ENCODE measurements around the gene TMPRSS6.

Gene TMPRSS6

DNA sequence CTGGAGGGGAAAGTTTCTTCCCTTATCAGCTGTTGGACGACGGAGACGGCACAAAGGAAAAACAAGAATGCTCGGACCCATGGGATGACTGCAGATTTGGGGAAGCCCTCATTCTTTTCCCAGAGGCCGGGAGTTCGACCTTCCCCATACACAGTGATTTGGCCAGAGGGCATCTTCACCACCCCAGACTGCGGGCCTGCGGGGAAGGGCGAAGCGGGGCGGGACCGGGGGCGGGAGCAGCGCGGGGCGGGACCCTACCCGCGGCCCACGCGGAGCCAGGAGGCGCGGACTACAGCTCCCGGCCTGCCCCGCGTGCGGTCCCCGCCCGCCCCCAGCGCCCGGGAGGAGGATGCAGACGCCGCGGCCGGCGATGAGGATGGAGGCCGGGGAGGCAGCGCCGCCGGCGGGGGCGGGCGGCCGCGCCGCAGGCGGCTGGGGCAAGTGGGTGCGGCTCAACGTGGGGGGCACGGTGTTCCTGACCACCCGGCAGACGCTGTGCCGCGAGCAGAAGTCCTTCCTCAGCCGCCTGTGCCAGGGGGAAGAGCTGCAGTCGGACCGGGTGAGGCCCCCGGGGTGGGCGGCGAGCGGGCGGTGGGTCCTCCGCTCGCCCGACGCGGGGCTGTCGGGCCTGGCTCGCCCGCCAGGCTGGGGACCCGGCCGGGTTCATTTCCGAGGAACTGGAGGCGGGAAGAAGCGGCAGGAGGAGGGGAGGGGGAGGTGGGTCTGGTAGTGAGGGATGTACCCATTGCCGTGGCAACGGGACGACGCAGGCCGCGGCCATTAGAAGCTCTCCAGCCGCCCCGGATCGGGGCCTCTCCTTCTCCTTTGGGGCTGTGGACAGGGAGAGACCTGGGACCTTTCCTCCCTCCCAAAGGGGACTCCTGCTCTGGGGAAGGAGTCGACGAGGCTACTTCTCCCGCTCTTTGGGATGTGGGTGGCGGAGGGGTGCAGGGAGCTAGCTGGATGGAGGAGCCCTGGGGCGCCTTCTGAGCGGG lies 57.8 kb downstream of the TMPRSS6 start, which contains the start of gene KCTD17:
Gene KCTD17 (plus strand): TSS at position 352 of the 995 bp plus-strand sequence. CDS start 19 bp downstream, at position 371.
- DNase-seq (ENCODE audit: low read depth) = peak; percentile 54

DNA sequence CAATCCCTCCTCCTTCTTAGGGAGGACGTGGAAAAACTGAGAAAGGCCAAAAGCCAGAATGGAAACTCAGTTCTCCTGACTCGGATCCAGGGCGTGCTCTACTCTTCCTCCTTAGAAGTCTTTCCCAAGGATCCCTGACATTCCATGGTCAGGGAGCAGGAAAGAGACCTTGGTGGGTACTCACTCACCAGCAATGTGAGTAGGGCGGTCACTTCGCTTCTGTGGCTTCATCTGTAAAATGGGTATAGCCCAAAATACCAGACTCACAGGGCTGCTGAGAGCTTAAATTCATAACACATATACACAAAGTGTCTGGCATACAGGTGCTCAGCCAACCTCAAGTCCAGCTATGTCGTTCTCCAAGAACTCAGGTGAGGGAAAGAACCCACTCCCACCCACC lies 58.6 kb downstream of the TMPRSS6 start:
- no peak for DNase-seq (ENCODE audit: low read depth)

DNA sequence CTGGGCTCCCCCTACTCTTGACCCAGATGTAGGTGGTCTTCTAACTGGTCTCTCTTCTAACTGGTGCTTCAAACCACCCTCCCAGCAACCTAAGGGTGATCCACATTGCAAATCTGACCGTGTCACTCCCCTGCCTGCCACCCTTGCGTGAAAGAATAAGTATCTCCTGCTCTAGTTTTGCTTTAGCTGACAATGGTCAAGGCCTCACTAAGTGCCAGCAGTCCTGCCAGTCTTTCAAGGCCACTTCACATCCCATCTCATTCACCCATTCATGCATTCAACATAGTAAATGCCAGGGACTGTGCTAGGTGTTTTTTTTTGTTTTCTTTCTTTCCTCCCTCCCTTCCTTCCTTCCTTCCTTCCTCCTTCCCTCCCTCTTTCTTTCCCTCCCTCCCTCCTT lies 60.3 kb downstream of the TMPRSS6 start:
- DNase-seq (ENCODE audit: low read depth) = no peak

DNA sequence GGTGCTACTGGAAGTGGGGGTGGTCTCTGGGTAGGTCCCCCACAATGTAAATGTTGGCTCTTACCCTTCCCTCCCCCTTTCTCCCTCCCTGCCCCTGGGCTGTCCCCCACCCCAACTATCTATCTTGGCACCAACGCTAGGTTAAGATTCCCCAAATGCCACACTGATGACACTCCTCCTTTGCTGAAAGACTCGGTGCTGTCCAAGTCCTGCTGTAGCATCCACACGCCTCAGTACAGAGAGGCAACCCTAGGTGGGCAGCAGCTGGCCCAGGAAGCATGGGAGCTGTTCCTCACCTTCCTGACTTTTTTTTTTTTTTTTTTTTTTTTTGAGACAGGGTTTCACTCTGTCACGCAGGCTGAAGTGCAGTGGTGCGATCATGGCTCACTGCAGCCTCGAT lies 61.4 kb downstream of the TMPRSS6 start:
- no peak for DNase-seq (ENCODE audit: low read depth)

DNA sequence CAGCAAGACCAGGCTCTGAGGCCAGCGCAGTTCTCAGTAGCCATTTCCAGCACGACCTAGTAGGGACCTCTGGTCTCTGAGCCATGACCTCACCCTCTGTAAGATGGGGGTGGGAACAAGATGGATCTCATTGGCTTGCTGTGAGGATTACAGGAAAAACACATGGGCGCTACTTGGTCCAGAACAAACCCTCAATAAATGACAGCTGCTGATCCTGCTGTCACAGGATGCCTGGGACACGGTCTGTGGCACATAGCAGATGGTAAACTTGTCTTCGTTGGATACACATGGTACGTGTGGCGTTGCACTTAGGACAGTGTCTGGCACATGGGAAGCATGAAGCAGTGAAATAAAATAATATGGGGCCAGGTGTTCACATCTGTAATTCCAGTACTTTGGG lies 62.5 kb downstream of the TMPRSS6 start:
- DNase-seq (ENCODE audit: low read depth) = no peak

DNA sequence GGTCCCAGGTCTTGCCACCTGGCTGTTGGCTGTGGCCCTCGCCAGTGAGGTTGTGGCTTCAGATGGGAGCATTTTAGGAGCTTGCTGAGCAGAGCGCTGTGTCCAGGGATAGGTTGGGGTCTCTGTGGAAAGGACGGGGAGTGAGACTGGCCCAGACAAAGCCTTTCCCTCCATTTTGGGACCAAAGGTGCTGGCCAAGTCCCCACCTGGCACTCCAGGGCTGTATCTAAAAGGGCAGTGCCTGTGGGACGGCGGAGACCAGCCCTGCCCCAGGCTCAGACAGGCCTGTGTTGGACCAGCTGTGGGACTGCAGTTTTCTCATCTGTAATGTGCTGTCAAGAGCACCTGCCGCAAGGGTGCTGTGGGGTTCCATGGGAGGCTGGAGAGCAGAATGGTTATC lies 62.9 kb downstream of the TMPRSS6 start:
- no peak for DNase-seq (ENCODE audit: low read depth)

DNA sequence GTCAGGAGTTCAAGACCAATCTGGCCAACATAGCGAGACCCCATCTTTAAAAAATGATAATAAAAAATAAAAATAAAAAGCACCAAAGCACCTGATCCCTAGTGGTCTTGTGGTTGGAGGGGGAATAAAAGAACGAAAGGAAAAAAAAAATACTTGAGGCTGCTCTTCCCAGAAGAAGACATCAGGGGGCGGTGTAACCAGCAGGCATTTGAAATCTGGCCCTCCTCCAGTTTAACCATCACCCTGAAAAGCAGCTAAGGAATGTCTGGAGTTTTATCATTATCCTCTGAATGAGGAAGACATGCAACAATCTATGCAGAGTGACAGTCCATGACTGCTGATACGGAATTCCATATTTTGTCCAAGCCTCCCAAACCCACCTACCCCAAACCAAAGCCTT lies 63.6 kb downstream of the TMPRSS6 start:
- DNase-seq (ENCODE audit: low read depth) = no peak

DNA sequence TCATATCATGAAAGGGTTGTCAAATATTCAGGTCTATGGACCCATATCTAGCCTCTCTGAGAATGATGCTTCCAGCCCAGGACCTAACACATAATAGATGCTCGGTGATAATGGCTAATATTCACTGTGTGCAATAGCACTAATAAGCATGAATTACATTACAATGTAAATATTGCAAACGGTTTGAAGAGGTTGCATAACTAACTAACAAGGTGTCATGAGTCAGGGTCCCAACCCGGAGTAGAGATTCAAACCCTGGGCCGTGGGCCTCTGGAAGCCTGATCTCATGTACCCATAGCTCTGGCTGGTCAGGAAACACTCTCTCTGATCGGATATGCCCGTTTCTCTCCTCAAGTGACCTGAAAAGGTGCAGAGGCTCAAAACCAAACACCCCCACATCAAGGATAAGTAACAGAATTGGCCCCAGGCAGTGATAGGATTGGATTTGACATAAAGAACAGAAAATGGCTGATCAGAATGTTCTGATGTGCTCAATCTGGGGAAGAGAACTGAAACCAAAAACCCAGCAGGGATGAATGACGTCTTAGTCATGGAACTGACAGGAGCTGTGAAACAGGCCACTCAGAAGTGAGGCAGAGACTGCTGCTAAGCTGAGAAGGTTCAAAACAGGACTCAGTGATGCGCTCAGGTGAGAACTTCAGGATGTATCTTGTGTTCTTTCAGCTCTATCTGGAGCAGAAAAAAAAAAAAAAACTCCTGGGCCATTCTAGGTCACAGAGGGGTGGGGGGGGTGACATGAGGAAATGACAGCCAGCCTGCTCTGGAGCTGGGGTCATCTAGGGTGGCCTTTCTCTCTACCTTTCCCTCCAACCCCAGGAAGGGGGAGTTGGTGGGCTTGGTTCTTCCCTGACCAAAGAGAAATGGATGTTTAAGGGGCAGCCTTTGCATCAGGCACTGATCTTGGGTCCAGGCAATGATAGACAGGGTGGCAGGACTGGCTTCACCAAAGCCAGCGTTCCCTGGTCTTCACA lies 64.6 kb downstream of the TMPRSS6 start:
- DNase-seq (ENCODE audit: low read depth) = no peak

- DNase-seq (ENCODE audit: low read depth) = no peak
Observed at GRCh38 chr22:37043828-37044538, 65.5 kb downstream of the TMPRSS6 start.

DNA sequence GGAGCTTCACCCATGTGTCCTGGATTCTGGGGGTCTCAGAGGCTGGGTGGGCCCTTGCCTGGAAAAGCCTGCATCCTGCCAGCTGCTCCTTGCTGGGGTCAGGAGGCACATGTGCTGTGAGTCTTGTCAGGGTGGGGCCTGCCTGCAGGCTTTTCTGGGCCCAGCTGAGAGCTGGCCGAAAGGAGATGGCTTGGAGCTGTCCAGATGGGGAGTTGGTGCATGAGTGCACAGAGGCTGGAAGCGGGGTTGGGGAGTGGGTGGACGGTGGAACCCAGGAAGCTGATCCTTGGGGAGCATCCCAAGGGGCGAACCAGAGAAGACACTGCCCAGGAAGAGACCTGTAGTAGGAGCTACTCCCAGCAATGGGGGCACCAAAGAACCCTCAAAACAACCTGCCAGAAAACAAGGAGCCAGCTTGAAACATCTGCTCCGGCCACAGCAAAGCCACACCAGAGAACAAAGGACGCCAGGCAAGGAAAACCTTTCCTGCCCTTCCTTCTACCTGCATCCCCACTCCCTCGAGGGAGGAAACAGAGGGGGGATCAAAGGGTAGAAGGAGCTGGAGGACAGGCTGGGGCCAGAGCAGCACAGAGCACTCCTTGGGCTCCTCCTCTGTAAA lies 66.2 kb downstream of the TMPRSS6 start:
- no peak for DNase-seq (ENCODE audit: low read depth)

GRCh38 chr22:37039466-37039865 lies 70.0 kb downstream of the TMPRSS6 start:
- DNase-seq (ENCODE audit: low read depth) = no peak

DNA sequence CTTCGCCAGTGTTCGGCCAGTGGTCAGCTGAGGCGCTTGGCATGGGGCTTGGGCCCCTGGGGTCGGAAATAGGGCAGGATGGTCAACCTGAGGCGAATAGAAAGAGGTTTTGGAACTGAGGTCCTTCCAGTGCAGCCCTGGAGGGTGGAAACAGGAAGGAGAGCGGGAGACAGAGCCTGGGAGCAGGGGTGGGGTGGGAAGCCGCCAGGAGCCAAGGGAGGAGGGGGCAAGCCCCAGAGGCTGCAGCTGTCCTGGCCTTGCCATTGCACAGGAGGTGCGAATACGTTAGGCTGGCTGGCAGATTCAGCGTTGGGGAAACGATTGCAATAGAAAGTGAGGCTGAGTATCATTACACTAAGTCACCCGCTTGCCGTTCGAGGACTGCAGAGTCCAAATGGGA lies 71.8 kb downstream of the TMPRSS6 start:
- no peak for DNase-seq (ENCODE audit: low read depth)

GRCh38 chr22:37036655-37037377 lies 72.7 kb downstream of the TMPRSS6 start:
- DNase-seq (ENCODE audit: low read depth) = no peak

GRCh38 chr22:37033605-37034430 lies 75.7 kb downstream of the TMPRSS6 start:
- DNase-seq (ENCODE audit: low read depth) = no peak

DNA sequence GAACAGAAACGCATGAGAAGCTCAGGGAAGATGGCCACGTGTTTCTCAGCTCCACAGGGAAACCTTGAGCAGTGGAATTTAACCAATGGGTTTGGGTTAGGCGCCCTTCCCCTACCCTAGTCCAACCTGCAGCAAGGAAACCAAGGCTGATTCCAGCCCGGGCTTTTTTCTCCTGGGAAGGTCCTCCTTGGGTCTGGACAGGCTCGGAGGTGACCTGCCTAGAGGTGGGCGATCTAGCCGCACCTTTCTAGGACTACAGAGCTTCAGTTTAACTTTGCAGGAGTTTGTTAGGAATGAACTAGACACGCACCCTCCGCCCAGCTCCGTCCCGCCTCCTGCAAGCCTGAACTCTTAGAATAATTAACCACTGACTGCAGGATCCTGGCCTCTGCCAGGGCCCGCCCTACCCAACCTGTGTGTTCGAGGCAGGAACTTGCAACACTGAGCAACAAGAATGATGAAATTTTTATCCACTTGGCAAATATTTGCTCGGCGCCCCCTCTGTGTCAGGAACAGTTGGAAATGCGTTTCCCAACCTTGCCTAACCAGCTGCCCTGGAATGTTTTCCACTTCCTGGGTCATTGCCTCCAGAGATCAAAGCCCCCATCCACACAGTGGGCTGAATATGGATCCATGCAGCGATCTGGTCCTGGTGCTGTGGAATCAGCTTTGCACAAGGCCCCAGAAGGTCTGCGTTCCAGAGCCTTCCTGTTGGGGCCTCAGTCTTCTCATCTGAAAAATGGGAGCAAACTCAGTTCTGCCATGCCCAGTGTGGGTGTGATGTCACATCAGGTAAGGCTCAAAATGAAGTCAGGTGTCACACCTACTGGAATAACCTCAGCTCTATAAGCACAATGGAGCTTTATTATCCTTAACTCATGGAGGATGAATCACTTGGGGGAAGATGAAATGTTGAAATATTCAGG lies 76.7 kb downstream of the TMPRSS6 start:
- no peak for DNase-seq (ENCODE audit: low read depth)

- DNase-seq (ENCODE audit: low read depth) = no peak
Observed at GRCh38 chr22:37032134-37032534, 77.4 kb downstream of the TMPRSS6 start.

DNA sequence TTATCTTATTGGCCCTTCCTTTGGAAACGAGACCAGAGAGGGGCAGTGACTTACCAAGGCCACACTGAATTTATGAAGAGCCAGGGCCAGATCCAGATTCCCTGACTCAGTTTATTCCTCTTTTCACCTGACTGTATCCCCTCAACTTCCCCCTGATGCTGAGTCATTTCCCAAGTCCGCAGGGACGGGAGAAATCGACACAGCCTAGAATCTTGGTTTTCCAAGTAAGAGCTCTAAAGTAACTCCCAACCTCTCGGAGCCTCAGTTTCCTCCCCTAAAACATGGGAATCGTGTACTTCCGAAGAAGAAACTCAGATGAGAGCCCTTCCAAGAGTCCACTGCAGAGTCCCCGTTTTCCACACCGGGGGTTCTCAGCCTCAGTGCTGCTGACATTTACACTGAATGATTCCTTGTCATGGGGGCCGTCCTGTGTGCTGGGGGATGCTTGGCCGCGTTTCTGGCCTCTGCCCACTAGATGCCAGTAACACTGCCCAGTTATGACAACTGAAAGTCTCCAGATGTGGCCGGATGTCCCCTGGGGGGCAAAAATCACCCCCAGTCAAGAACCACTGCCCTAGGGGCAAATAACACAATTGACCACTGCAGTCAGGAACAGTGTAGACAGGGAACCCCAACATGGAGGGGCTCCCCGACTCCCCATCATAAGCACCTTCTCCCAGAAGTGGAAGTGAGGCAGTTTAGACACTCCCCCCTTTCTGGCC lies 78.8 kb downstream of the TMPRSS6 start:
- no peak for DNase-seq (ENCODE audit: low read depth)
